Stimulated activated CD4-positive, alpha-beta T cell treated with anti-CD3 and anti-CD28 coated beads, Interleukin-12 subunit alpha, Interleukin-12 subunit beta, amount 100 ng/mL, for 48 hours (primary cell): Measurements from ENCODE around the gene TRAPPC2L.
A peak's percentile ranks its signal among the peaks of the same experiment; 100 is the strongest.
"Not testable (repeated sequence)": the region's sequence is repeated elsewhere in the genome, so short reads cannot be mapped to it uniquely, and the experiment has no call there.

Source experiments
- DNase-seq, 3 donors: peaks; one replicate each; pipeline ENCODE4 v3.0.0-alpha.2; 2020; ENCODE audit warnings: low read depth in 2 of 3, low spot score in 1 of 3

Gene TRAPPC2L

DNA sequence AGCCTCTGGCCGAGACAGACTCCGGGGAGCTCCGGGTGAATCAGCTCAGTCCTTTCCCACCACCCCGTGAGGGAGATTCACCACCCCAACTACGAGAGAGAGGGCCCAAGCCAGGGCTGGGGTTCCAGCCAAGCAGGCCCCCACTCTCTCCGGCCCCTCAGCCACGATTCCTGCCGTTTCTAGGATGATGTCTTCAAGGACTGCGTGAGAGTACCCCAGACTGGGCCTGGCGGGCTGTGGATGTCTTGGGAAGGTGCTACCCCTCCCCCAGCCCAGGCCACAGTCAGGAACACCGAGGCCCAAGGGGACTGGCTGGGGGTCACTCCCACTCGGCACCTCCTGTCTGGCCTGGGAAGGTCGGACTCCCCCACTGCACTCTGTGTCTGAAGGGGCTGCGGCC, 31.1 kb downstream of the TRAPPC2L start:
- DNase-seq: no peak

DNA sequence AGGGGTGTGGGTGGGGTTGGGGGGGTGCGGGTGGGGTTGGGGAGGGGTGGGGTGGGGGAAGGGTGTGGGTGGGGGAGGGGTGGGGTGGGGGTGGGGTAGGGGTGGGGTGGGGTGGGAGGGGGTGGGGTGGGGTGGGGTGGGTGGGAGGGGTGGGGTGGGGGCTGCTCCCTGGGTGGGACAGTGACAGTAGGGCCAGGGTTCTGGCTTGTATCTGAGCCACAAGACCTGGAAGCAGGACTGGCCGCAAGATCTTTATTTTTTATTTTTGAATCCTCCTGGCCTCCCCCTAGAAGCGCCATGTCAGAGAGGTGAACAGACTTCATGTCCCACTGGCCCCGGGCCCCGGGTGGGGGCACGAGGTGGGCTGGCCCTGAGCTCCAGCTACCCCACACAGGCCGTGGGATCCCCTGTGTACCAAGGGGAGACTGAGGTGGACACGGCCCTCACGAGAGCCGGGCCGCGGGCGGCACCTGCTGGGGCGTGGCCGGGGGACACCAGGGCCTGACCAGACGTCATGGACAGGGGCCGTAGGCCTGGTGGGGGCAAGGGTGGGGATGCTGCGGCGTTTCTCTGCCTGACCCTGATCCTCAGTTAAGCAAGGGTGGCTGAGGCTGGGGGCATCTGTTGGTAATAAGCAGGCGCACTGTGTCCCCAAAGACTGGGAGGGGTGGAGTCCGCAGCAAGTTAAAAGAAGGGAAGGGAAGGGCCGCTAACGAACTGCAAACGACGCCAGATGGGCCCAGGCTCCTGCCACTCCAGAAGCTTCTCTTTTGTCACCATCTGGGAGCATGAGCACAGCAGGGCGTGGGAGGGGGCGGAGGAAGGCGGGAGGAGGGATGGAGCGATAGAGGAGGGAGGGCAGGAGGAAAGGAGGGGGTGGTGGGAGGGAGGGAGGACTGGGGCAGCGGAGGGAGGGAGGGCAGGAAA, 31.8 kb downstream of the TRAPPC2L start:
- no peak for DNase-seq

DNA sequence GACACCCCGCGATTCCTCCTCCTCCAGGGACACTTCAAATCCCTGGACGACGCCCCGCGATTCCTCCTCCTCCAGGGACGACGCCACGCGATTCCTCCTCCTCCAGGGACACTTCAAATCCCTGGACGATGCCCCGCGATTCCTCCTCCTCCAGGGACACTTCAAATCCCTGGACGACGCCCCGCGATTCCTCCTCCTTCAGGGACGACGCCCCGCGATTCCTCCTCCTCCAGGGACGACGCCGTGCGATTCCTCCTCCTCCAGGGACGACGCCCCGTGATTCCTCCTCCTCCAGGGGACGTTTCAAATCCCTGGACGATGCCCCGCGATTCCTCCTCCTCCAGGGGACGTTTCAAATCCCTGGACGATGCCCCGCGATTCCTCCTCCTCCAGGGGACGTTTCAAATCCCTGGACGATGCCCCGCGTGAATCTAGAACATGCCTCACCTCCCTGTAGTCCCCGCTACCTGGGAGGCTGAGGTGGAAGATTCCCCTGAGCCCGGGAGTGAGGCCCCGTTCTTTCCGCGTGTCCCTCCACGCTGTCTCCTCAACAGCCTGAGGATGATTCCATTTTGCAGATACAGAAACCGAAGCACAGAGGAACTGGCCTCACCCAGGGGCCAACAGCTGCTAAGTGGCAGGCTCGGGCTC, 32.9 kb downstream of the TRAPPC2L start:
- DNase-seq: not testable (repeated sequence)

DNA sequence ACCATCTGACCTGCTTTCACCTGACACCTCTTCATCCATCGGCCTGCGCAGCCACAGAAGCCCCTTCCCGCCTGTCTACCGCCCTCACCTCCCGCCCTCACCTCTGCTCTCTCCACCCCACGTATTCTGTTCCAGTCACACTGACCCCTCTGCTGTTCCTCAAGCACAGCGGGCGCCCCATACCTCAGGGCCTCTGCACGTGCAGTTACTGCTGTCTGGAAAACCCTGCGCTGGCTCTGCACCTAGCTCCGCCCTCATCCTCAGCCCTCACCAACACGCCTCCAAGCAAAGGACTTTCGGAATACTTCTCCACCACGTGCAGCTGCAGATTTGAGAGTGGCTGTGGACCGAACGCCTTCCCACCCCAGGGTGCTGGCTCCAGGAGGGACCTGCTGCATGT, 34.2 kb downstream of the TRAPPC2L start:
- no peak for DNase-seq

DNA sequence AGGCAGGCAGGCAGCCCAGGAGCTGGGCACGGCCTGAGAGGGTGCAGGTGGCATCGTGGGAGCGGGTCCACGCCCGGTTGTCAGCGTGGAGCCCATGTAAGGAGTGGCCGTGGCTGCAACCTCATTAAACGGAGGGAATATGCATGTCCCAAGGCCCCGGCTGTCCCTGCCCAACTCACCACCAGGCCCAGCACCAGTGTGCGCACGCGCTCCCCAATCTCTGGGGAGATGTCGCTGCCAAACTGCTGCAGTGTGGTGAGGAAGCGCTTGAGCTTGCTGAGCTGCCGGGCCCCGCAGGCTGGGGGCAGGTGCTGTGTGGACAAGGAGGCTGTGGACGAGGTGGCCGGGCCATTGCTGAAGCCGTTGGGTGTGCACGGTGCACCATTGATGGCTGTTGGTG, 35.1 kb downstream of the TRAPPC2L start:
- DNase-seq: no peak

DNA sequence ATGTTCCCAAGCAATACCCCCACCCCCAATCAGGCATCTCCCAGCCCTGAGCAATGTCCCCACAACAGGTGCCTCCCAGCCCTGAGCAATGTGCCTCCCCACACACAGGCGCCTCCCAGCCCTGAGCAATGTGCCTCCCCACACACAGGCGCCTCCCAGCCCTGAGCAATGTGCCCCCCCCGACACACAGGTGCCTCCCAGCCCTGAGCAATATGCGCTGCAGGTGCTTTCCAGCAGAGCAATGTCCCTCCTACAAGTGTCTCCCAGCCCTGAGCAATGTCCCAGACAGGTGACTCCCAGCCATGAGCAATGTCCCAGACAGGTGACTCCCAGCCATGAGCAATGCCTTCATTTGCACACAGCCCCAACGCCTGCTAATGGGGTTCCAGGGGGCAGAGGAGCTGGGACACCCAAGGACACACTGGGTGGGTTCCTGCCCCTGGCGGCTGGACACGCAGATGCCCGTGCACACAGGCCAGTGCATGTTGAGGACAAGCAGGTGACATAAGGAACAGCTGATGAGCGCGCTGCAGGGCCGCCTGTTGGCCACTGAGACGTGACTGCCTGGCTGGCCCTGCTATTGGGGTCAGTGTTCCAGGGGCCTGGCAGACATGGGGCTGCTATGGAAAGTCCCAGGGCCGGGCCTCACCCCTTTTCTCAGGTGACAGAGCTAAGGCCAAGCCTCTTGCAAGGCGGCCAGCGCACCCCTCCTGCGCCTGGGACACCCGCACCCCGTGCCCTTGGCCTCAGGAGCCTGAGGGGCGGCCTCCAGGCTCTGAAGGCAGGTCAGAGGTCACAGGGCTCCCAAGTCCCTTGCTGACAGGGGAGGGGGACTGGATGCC, 36.4 kb downstream of the TRAPPC2L start:
- DNase-seq: no peak

DNA sequence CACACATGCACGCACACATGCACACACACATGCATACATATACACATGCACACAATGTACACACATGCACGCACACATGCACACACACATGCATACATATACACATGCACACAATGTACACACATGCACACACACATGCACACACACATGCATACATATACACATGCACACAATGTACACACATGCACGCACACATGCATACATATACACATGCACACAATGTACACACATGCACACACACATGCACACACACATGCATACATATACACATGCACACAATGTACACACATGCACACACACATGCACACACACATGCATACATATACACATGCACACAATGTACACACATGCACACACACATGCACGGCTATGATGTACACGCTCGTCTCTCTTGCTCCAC, 37.3 kb downstream of the TRAPPC2L start:
- DNase-seq: not testable (repeated sequence)

DNA sequence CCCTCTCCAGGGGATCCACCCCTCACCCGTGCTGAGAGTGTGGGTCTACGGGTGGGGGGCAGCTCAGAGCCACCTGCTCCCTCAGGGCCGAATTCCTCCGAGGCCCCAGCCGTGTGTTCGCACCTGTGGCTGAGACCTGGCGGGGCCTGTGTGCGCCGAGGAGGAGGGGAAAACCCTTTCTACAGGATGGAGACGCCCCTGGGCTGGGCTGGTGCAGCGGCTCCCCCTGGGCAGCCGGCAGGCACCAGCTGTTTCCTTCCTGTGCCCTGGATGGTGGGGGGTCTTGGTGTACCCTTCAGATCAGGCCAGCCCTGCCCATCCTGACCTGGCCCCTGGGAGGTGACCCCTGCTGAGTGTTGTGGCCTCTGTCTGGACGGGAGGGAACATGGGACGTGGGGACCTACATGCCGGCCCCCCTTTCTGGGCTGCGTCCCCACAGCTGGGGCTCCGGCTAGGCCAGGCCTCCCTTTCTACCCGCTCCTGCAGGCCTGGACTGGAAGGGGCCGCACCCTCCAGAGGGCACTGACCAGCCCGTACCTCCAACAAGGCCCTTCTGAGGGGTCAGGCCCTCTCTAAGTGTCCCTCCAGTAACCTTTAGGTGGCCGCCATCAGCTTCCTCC, 37.9 kb downstream of the TRAPPC2L start:
- no peak for DNase-seq

DNA sequence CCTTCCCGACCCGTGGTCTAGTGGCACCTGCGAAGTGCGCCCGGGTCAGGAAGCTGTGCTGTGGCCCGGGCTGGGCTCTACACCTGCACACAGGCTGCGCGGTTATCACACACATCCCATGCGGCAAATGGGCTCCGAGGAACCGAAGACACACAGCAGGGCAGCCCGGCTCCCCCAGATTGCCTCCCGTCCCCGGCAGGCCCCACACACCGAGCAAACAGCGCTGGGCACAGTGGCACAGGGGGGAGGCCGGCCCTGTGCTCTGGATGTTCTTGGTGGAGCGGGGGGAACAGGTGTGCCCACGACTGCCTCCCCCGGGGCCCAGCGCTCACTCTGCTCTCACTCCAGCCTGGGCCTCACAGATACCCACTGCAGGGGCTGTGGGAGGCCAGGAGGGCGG, 38.4 kb downstream of the TRAPPC2L start:
- DNase-seq: no peak

DNA sequence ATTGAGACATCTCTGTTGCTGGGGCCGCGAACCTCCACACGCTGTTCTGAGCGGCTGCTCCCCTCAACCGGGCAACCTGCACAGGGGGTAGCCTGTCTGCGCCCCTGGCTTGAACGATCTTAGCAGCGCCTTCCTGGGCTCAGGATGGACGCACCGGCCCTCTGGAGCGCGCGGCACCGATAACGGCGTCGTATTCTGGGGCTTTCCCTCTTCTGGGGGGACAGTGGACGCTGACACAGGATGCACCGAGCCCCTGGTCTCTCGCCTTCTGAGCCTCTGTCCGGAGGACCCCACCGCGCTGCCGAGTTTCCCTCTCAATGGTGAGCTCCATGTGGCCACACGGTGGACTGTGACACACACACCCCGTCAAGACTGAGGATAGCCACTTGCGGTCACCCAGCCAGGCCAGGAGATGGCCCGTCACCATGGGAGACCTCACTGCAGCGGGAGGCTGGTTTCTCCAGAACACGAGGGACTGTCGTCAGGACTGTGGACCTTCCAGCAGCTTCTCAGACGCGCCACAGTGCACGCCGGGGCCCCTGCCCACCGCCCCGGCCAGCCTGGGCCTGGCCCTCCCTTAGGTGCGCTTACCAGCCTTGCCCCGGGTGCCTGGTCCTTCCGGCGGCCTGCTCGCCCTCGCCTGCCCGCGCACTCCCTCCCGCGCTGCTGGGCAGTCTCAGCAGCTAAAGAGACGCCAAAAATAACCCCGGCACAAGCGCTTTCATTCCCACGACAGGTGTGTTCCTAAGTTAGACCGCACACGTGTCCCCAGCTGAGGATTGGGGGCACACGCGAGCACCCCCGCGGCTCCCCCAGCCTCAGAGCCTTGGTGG, 39.5 kb downstream of the TRAPPC2L start:
- DNase-seq: no peak

DNA sequence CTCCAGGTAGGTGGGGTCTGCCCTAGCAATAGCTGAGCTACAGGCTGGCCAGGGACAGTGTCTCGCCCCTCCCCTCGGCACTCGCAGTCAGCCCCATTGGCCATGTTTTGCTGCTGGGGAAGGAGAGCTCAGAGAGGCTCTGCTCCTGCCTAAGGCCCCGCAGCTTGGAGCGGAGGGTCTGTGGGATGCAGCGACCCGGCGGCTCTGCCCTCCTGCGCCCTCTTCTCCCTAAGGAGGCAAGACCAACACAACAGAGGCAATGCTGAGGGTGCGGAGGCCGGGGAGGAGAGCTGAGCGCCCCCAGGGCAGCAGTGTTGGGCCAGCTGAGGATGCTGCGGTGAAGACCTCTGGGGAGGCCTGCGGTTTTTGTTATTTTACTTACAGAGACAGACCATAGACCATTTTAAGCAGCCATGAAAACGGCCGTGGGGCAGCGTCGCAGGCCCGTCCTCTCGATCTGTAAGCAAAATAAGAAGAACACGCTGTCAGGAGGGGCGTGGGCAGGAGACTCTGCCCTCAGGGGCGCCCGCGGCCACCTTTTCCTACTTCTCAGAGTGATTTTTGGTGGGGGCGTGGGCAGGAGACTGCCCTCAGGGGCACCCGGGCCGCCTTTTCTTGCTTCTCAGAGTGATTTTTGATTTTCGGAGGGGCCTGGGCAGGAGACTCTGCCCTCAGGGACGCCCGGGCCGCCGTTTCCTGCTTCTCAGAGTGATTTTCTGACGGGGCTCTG, 40.9 kb downstream of the TRAPPC2L start:
- no peak for DNase-seq

DNA sequence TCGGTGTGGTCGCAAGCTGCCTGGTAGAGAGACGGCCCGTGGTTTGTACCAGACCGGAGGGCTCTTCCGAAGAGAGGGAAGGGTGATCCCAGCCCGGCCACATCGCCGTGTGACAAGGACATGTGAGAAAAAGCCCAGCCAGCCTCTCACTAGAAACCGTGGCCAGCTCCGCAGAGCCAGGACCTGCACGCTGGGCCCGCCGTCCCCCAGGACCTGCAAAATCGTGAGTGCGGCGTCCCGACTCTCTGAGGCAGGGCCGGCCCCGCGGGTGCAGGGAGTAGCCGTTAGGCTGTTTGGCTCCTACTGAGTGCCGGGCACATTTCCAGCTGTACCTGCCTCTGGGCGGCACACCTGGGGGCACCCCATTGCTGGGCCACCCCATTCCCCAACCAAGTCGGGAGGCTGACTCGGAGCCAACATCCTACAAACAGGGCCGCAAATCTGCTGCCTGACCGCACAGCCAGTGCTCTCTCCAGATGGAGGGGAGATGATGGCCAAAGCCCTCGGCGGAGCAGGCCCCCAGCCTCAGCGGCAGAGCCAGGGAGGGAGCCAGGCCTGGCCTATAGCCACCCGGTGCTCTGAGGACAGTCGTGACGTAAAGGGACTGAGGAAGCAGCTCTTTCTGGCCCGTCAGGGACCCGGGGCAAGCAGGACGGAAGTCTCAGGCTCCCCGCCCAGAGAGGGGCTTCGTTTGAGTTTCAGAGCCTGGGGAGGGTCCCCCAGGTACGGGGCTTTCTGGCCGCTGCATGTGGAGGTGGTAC, 43.2 kb downstream of the TRAPPC2L start:
- DNase-seq: no peak

DNA sequence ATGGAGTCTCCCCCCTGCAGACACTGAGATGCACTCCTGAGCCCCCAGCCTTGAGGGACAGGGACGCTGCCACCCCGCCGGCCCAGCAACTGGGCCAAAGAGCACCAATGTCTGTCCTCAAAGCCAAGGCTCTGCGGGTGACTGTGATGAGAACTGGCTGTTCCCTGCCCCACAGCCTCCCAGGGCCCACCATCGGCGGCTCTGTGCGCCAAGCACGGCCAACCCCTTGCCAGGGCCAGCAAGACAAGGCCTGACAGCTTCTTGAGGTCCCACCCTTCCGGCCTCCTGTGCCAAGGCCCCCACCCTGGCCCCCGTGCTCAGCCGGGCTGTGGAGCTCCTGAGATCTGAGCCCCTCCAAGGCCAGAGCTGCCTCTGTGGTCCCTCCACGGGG, 43.7 kb downstream of the TRAPPC2L start:
- DNase-seq: no peak

DNA sequence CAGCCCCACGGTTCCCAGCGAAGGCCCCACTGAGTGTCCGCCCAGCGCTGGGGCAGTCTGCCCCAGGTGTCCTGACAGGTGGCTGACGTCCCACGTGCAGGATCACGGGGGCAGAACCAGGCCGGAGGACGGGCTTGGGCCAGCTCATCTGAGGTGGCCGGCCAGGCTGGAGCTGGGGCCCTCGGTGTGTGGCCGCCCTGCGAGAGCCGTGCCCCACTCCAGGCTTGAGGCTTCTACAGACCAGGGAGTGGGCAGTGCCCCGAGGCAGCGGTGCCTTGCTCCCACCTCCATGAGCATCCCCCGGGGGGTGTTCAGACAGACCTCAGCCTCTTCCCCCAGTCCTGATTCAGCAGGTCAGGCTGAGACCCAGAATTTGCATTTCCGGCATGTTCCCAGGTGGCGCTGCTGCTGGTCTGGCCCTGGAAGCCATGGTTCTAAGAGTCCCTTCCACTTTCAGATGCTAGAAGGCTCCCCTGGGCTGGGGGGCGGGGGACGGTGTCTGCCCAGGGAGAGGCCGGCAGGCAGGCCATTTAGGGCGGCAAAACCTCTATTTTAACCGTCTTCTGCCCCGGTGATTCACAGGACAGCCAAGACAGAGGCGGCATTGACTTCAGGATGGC, 44.9 kb downstream of the TRAPPC2L start:
- no peak for DNase-seq

DNA sequence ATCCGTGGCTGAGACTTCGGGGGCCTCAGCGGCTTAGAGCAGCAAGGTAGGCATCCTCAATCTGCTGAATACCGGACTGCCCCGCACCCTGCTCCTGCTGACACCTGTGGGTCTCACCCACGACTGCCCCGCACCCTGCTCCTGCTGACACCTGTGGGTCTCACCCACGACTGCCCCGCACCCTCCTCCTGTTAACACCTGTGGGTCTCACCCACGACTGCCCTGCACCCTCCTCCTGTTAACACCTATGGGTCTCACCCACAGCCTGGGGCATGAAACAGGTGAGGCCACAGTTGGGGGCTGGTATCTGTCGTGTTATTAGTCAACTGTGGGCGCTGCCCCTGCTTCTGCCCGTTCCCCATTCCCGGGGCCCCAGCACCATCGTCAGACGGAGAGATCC, 45.8 kb downstream of the TRAPPC2L start:
- no peak for DNase-seq

DNA sequence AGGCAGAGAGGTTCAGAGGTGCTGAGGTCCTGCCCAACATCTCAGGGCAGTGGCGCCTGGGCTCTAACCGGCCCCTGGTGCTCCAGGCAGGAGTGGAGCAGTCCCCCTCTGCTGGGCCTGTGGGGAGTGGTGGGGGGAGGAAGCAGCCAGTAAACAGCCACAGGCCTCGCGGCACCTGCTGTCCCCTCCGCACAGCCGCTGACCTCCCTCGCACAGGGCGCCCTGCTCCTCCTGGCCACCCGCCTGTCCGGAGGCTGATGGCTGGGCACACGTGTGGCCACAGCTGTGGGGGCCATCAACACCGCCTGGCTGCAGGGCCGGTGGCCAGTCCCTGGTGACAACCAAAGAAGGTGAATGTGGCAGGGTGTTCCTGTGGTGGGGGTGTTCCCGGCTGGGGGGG, 46.3 kb downstream of the TRAPPC2L start:
- no peak for DNase-seq

DNA sequence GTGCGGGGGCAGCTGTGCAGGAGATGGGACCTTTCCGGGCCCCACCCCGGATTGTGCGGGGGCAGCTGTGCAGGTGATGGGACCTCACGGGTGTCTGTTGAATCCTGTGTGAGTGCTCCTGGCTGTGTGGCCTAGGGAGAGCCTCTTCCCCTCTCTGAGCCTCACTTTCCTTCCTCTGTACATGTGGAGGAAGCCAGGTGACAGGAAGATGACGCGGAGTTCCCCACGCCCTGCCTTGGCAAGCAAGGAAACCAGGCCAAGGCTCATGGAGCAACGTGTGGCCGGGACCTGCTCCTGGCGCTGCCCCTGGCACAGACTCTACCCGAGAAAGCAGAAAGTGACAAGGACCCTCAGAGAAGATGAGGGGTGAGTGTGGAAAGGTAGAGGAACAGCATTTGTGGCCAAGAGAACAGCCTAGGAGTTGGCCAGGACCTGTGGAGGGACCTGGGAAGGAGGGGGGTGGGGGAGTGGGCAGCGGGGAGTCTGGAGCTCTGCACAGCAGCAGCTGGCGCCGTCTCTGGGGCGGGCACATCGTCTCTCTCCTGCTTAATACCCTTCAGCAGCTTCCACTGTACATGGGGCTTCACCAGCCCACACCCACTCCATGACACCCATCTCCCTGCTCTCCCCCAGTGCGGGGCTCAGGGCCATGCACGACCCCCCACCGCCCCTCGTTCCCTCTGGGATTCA, 47.9 kb downstream of the TRAPPC2L start:
- no peak for DNase-seq

DNA sequence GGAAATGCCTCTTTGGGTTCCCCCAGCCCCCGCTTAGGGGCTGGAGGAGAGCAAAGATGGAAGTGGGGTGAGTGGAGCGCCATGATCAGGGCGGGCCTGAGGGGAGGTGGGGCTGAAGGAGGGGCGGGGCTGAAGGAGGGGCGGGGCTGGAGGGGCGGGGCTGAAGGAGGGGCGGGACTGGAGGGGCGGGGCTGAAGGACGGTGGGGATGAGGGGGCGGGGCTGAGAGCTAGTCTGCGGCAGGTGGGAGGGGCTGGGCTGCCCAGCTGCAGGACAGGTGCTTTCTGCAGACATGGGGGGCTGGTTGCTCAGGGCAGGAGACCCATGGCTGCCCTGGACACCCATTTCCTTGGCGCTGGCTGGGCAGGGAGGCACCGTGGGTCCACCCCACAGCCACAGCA, 48.6 kb downstream of the TRAPPC2L start:
- DNase-seq: peak in 2 of 3 donors; percentile 10 to 18
